GM18499 (cell line): ENCODE measurements around the gene PLXNB1.
"Not testable (repeated sequence)": the region's sequence is repeated elsewhere in the genome, so short reads cannot be mapped to it uniquely, and the experiment has no call there.

Experiments
- ATAC-seq: cut with Tn5 transposase; IDR thresholded peaks from one replicate; pipeline ENCODE4 v1.9.1; 2021; ENCODE audit warnings: moderate number of reproducible peaks; ENCODE audit not compliant: insufficient read depth, unreplicated experiment

Gene PLXNB1

GRCh38 chr3:48465531-48466378, 35.9 kb upstream of the PLXNB1 start:
- ATAC-seq, result no peak

DNA sequence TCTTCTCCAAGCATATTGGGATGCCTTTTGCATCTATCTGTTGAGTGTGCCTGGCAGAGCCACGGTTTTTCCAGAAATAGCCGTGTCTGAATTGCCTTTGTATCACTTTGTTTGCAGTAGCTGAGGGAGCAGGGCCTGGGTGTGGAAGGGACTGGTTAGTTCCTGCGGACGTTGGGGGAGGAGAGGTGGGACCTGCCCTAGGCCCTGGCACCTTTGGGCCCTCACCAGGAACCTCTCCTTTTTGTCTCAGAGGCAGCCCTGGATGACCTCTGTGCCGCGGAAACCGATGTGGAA, 35.3 kb upstream of the PLXNB1 start:
- no peak for ATAC-seq

- ATAC-seq, result no peak
Observed at GRCh38 chr3:48464713-48465221, 34.9 kb upstream of the PLXNB1 start.

GRCh38 chr3:48463703-48464102, 33.8 kb upstream of the PLXNB1 start:
- ATAC-seq, result no peak

- ATAC-seq, result not testable (repeated sequence)
Observed at GRCh38 chr3:48461767-48462166, 31.9 kb upstream of the PLXNB1 start.

DNA sequence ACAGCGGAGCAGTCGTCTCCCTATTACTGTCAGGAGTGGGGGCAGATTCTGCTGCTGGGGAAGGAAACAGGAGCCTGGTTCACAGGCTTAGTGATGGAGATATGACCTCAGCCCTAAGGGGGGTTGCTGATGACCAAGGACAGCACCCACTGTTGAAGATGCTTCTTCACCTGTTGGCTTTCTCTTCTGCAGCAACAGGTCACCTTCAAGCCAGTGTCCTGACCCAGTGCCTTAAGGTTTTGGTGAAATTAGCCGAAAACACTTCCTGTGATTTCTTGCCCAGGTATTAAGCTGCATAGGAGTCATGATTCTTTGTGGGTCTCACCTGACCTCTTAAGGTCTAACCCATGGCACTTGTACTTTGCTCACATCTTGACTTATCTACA, 30.6 kb upstream of the PLXNB1 start:
- ATAC-seq, result no peak

- no peak for ATAC-seq
Observed at GRCh38 chr3:48459773-48460516, 30.1 kb upstream of the PLXNB1 start.

- ATAC-seq, result no peak
Observed at GRCh38 chr3:48459331-48459730, 29.4 kb upstream of the PLXNB1 start.

DNA sequence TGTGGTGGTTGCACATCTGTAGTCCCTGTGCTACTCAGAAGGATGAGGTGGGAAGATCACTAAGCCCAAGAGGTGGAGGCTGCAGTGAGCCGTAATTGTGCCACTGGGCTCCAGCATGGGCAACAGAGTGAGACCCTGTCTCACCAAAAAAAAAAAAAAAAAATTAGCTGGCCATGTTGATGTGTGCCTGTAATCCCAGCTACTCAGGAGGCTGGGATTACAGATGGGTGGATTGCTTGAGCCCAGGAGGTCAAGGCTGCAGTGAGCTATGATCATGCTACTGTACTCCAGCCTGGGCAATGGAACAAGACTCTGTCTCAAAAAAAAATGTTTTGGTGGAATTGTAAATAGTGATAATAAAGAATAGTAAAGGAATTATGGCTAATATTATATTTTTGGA, 26.6 kb upstream of the PLXNB1 start:
- ATAC-seq, result no peak

- no peak for ATAC-seq
Observed at GRCh38 chr3:48451270-48451669, 21.4 kb upstream of the PLXNB1 start.

DNA sequence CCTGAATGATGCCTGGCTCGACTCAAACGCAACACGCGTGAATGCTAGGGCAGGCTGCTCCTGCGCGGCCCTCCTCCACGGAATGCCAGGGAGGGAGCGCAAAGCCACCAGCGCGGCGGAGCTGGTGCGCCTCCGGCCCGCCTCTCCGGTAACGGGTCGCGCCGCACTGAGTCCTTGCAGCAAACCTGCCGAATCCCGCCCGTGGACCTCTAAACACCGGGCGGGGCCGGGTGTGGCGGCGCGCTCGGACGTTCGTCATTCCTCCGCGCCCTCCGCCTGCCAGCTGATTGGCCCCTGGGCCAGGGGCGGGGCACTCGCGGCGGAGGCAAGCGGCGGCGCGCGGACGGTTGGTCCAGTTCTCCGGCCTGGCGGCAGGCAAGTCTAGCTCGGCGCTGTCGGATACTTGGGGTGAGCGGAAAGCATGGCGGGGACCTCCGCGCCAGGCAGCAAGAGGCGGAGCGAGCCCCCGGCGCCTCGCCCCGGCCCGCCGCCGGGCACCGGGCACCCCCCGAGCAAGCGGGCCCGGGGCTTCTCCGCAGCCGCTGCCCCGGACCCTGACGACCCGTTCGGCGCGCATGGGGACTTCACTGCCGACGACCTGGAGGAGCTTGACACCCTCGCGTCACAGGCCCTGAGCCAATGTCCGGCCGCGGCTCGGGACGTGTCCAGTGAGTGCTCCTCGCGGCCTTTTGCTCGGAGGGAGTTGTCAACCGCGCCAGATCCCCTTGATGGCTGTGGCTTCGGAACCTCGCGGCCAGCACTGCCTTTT, 16.7 kb upstream of the PLXNB1 start, which contains the start of gene ATRIP:
TSS of gene ATRIP (plus strand) at position 313 of the 769 bp plus-strand sequence. CDS start at position 422, 109 bp downstream.
- ATAC-seq, result peak; percentile 68

GRCh38 chr3:48446043-48446424, 16.1 kb upstream of the PLXNB1 start:
- ATAC-seq, result no peak

- no peak for ATAC-seq
Observed at GRCh38 chr3:48445277-48445882, 15.5 kb upstream of the PLXNB1 start.

DNA sequence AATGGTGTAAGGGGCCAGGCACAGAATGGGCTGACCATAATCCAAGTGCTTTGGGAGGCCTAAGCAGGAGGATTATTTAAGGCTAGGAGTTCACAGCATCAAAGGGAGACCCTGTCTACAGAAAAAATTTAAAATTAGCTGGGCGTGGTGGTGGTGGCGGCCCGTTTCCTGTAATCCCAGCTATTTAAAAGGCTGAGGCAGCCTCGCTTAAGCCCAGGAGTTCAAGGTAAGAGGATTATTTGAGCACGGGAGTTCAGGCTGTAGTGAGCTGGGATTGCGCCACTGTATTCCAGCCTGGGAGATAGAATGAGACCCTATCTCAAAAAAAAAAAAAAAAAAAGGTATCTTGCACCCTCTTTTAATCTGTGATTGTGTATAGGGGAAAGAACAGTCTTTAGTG, 12.1 kb upstream of the PLXNB1 start:
- ATAC-seq, result no peak

- no peak for ATAC-seq
Observed at GRCh38 chr3:48440590-48440958, 10.7 kb upstream of the PLXNB1 start.

GRCh38 chr3:48439820-48440589, 10.1 kb upstream of the PLXNB1 start, which contains the start of the genes CCDC51 and TMA7:
Gene CCDC51, minus strand, starts transcription at chr3:48440119. Its CDS starts 4,991 bp downstream, at chr3:48435128.
Gene TMA7, plus strand, starts transcription at chr3:48440257. Its CDS starts 40 bp downstream, at chr3:48440297.
- peak; percentile 79 for ATAC-seq

DNA sequence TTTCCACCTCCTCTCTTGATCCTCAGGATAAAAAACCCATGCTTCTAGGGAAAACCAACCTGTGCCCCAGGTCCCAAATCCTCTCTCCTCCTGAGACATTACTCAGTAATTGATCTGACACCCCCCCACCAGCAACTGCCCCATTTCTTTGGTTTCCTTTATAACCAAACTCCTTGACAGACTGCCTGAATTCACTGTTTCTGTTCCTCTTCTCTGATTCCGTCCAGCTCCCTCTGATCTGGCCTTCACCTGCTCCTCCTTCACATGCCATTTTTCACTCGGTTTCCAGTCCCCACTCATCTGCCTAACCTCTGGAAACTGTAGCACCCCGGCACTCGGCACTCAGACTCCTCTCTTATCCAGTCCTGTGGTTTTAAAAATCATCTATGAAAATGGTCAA, 7.9 kb upstream of the PLXNB1 start:
- ATAC-seq, result no peak

- no peak for ATAC-seq
Observed at GRCh38 chr3:48436855-48437254, 7.0 kb upstream of the PLXNB1 start.

DNA sequence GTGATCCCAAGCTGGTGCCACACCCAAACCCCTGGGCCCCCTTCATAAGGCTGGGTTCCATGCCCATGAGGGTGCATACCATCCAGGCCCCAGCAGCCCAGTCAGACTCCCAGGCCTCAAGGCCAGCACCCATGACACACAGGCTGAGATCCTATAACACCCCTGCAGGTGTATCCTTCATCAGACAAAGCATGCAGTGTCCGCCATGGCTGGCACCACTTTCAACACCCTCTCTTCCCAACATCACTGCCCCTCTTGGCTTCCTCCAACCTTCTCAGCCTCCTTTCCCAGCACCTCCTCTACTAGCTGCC, 6.5 kb upstream of the PLXNB1 start:
- no peak for ATAC-seq
